CD14-positive monocyte (primary cell): Measurements from ENCODE around the gene SPTLC2. TPM values are rescaled to one million over a fixed set of nuclear protein-coding genes. Genes with fewer than 3 reads are reported as not detected.

Experiments
- DNase-seq, 3 donors: peaks; one replicate each; pipeline ENCODE4 v3.0.0-alpha.2; 2011 to 2022
- H2AFZ ChIP-seq: 2 replicates; pipeline ENCODE4 v1.6.0; 2012; ENCODE audit warnings: mild to moderate bottlenecking, low read depth, low read length, inconsistent platforms; ENCODE audit not compliant: insufficient read depth, poor library complexity, severe bottlenecking
- H3K27ac ChIP-seq, 2 donors: 1 replicate in 1 of 2; 2 replicates in 1 of 2; pipeline ENCODE4 v1.5.1; 2012 to 2013; ENCODE audit warnings: low read length in 2 of 2, control low read depth in 1 of 2, inconsistent platforms in 1 of 2, low read depth in 1 of 2, mild to moderate bottlenecking in 1 of 2
- H3K27me3 ChIP-seq, 2 donors: one replicate each; pipeline versions ENCODE4 v1.6.0 to v1.6.1; 2011 to 2013; ENCODE audit warnings: low read length in 2 of 2; ENCODE audit not compliant: control insufficient read depth in 2 of 2, insufficient read depth in 2 of 2
- H3K36me3 ChIP-seq, 2 donors: replicated peaks in 1 of 2; 1 replicate in 1 of 2; 2 replicates in 1 of 2; pipeline versions ENCODE4 v1.5.1 to v1.6.1; 2012 to 2013; ENCODE audit warnings: low read length in 2 of 2, control low read depth in 1 of 2, inconsistent platforms in 1 of 2, mild to moderate bottlenecking in 1 of 2; ENCODE audit not compliant: insufficient read depth in 2 of 2, control insufficient read depth in 1 of 2
- H3K4me1 ChIP-seq, 2 donors: 1 replicate in 1 of 2; 2 replicates in 1 of 2; pipeline versions ENCODE4 v1.5.1 to v1.6.1; 2012 to 2013; ENCODE audit warnings: low read length in 2 of 2, control low read depth in 1 of 2, inconsistent platforms in 1 of 2, mild to moderate bottlenecking in 1 of 2, moderate library complexity in 1 of 2; ENCODE audit not compliant: insufficient read depth in 2 of 2, control insufficient read depth in 1 of 2
- H3K4me2 ChIP-seq: replicated peaks from 2 replicates; pipeline ENCODE3; 2012; ENCODE audit warnings: low read length, moderate library complexity, mild to moderate bottlenecking; ENCODE audit not compliant: poor library complexity, severe bottlenecking; ENCODE audit errors: extremely low read depth
- H3K4me3 ChIP-seq, 3 experiments: fragments of 200-600 bp in 1 of 3; sonication (generic) in 1 of 3; replicated peaks in 1 of 3; 1 replicate in 2 of 3; 2 replicates in 1 of 3; pipeline ENCODE4 v1.5.1; 2011 to 2013; ENCODE audit warnings: low read length in 3 of 3, mild to moderate bottlenecking in 3 of 3, control low read depth in 2 of 3, low read depth in 2 of 3, inconsistent platforms in 1 of 3, moderate library complexity in 1 of 3
- H3K79me2 ChIP-seq: 2 replicates; pipeline ENCODE4 v1.6.0; 2012; ENCODE audit warnings: mild to moderate bottlenecking, control low read depth, inconsistent platforms, low read length, moderate library complexity; ENCODE audit not compliant: insufficient read depth
- H3K9ac ChIP-seq: 2 replicates; pipeline ENCODE4 v1.6.0; 2017; ENCODE audit warnings: low read length, mild to moderate bottlenecking; ENCODE audit not compliant: insufficient read depth, poor library complexity, severe bottlenecking
- H3K9me3 ChIP-seq, 2 donors: replicated peaks in 1 of 2; 1 replicate in 1 of 2; 2 replicates in 1 of 2; pipeline versions ENCODE4 v1.5.1 to v1.6.1; 2012 to 2013; ENCODE audit warnings: low read length in 2 of 2, control low read depth in 1 of 2; ENCODE audit not compliant: control insufficient read depth in 1 of 2, insufficient read depth in 1 of 2
- H4K20me1 ChIP-seq: 2 replicates; pipeline ENCODE4 v1.6.0; 2012; ENCODE audit warnings: mild to moderate bottlenecking, low read length, control low read depth, moderate library complexity; ENCODE audit not compliant: insufficient read depth
- H3K27ac Mint-ChIP-seq, 7 donors: one replicate each; pipeline ENCODE4 v1.8.0; 2020; ENCODE audit warnings: mild to moderate bottlenecking in 7 of 7, mixed read lengths in 7 of 7, moderate library complexity in 6 of 7, inconsistent platforms in 2 of 7
- H3K27me3 Mint-ChIP-seq, 3 donors: one replicate each; pipeline ENCODE4 v1.8.0; 2021 to 2022; ENCODE audit warnings: low read depth in 3 of 3, mild to moderate bottlenecking in 3 of 3, mixed read lengths in 3 of 3, moderate library complexity in 3 of 3, inconsistent platforms in 1 of 3
- H3K36me3 Mint-ChIP-seq, 2 donors: one replicate each; pipeline ENCODE4 v1.8.0; 2020; ENCODE audit warnings: mixed read lengths in 2 of 2, inconsistent platforms in 1 of 2, mild to moderate bottlenecking in 1 of 2
- H3K4me1 Mint-ChIP-seq: one replicate; pipeline ENCODE4 v1.8.0; 2020; ENCODE audit warnings: mild to moderate bottlenecking, mixed read lengths
- H3K4me3 Mint-ChIP-seq, 2 donors: one replicate each; pipeline ENCODE4 v1.8.0; 2020; ENCODE audit warnings: mild to moderate bottlenecking in 2 of 2, mixed read lengths in 2 of 2, moderate library complexity in 1 of 2
- H3K9me3 Mint-ChIP-seq, 7 donors: one replicate each; pipeline ENCODE4 v1.8.0; 2020 to 2022; ENCODE audit warnings: mixed read lengths in 7 of 7, mild to moderate bottlenecking in 6 of 7, moderate library complexity in 6 of 7, inconsistent platforms in 2 of 7
- CTCF ChIP-seq: fragments of 200-600 bp; IDR thresholded peaks from one replicate; pipeline ENCODE4 v1.8.0; 2022; ENCODE audit warnings: antibody characterized with exemption, mild to moderate bottlenecking
- WGBS: methylation state at CpG from one replicate; pipeline ENCODE4 v1.1.5; 2013; ENCODE audit warnings: missing lambda C conversion rate; ENCODE audit not compliant: insufficient coverage; 5-methylcytosine and 5-hydroxymethylcytosine counted together
- intact Hi-C, 2 donors: fragments of 100-400 bp; cut with micrococcal nuclease; formaldehyde crosslinking; loops; one replicate each; pipeline versions ENCODE4 v1.15.0 to v1.15.1; 2023
- polyA plus RNA-seq, 3 donors: library from polyadenylated mRNA; depleted of rRNA in 1 of 3; unstranded in 2 of 3; stranded (reverse) in 1 of 3; fragments of 300-500 nt in 2 of 3; fragments of >200 nt in 1 of 3; fragmentation: Illumina TruSeq in 2 of 3; gene quantifications; 1 replicate in 2 of 3; 2 replicates in 1 of 3; pipeline ENCODE4 v1.2.3, GENCODE V29; 2012 to 2021

Gene SPTLC2
- polyA plus RNA-seq, 3 donors = 38.1 to 81.9 (median 73.1) TPM

- TF ChIP-seq CTCF = no peak
- no peak overlapping the region for H3K4me3 ChIP-seq
- no peak overlapping the region for H2AFZ ChIP-seq
- Mint-ChIP-seq H3K4me3 (no peak overlapping the region), H3K9me3 (no peaks in the 10 kb centered on the region), H3K27ac (peak overlapping the region in 5 of 7 donors; percentile 10 to 62 (median 19)), H3K27me3 (no peaks in the 10 kb centered on the region), H3K36me3 (peaks cover 34 to 49% of the 10 kb centered on the region in 2 donors), H3K4me1 (peaks cover 24% of the 10 kb centered on the region)
- peaks cover 97% of the 10 kb centered on the region for H4K20me1 ChIP-seq
- no peak for DNase-seq
- H3K36me3 ChIP-seq = peaks cover 31 to 52% of the 10 kb centered on the region in 2 donors
- H3K79me2 ChIP-seq = peaks cover 96% of the 10 kb centered on the region
- H3K4me1 ChIP-seq = peaks cover 0 to 20% of the 10 kb centered on the region in 2 donors
- H3K9ac ChIP-seq = no peak overlapping the region
- no peak overlapping the region for H3K4me2 ChIP-seq
- peak overlapping the region in 1 of 2 donors; percentile 53 for H3K27ac ChIP-seq
- WGBS = no CpG with 5 or more reads among the region's 1 CpG
- H3K9me3 ChIP-seq = no peaks in the 10 kb centered on the region
- no peaks in the 10 kb centered on the region for H3K27me3 ChIP-seq
- intact Hi-C loops = no loop called here
These were observed 36.7 kb downstream of the SPTLC2 start for GRCh38 chr14:77579780-77580179.

- Histone ChIP-seq H2AFZ (no peak overlapping the region), H3K79me2 (peaks cover 96% of the 10 kb centered on the region), H3K4me3 (no peak overlapping the region), H3K27ac (peak overlapping the region in 1 of 2 donors; percentile 53), H3K9ac (no peak overlapping the region), H3K4me1 (peaks cover 0 to 20% of the 10 kb centered on the region in 2 donors), H3K27me3 (no peaks in the 10 kb centered on the region), H3K4me2 (no peak overlapping the region), H4K20me1 (peaks cover 97% of the 10 kb centered on the region), H3K9me3 (no peaks in the 10 kb centered on the region), H3K36me3 (peaks cover 37 to 56% of the 10 kb centered on the region in 2 donors)
- DNase-seq = no peak
- intact Hi-C loops = no loop called here
- Mint-ChIP-seq H3K36me3 (peaks cover 38 to 57% of the 10 kb centered on the region in 2 donors), H3K4me1 (peaks cover 21% of the 10 kb centered on the region), H3K4me3 (no peak overlapping the region), H3K27ac (peak overlapping the region in 2 of 7 donors; percentile 4 to 77), H3K27me3 (no peaks in the 10 kb centered on the region), H3K9me3 (peaks cover 0 to 2% (median 0%) of the 10 kb centered on the region in 7 donors)
- WGBS = 80% methylated on average over 1 of the region's 2 CpGs
- TF ChIP-seq CTCF = no peak
These were observed 37.4 kb downstream of the SPTLC2 start for GRCh38 chr14:77579065-77579464.
